Mucosa of stomach (tissue), 1 donor: ENCODE measurements around the gene AADACL4.
"Not testable (repeated sequence)": the region's sequence is repeated elsewhere in the genome, so short reads cannot be mapped to it uniquely, and the experiment has no call there.

ENCODE experiments used
- H3K27me3 ChIP-seq: one replicate; pipeline ENCODE4 v1.7.0; 2013; ENCODE audit warnings: mild to moderate bottlenecking, low read length; ENCODE audit not compliant: control insufficient read depth, insufficient read depth
- H3K36me3 ChIP-seq: one replicate; pipeline ENCODE4 v1.7.0; 2013; ENCODE audit warnings: low read length; ENCODE audit not compliant: control insufficient read depth, insufficient read depth
- H3K4me1 ChIP-seq: one replicate; pipeline ENCODE4 v1.7.0; 2013; ENCODE audit warnings: mild to moderate bottlenecking, low read length; ENCODE audit not compliant: control insufficient read depth, insufficient read depth
- H3K4me3 ChIP-seq: one replicate; pipeline ENCODE4 v1.7.0; 2013; ENCODE audit warnings: low read length
- H3K9ac ChIP-seq: one replicate; pipeline ENCODE4 v1.7.0; 2013; ENCODE audit warnings: mild to moderate bottlenecking, low read length, moderate library complexity
- H3K9me3 ChIP-seq: one replicate; pipeline ENCODE4 v1.7.0; 2013; ENCODE audit warnings: mild to moderate bottlenecking, low read length, moderate library complexity; ENCODE audit not compliant: control insufficient read depth
- donor health status: Pancreatic carcinoma.

Gene AADACL4

DNA sequence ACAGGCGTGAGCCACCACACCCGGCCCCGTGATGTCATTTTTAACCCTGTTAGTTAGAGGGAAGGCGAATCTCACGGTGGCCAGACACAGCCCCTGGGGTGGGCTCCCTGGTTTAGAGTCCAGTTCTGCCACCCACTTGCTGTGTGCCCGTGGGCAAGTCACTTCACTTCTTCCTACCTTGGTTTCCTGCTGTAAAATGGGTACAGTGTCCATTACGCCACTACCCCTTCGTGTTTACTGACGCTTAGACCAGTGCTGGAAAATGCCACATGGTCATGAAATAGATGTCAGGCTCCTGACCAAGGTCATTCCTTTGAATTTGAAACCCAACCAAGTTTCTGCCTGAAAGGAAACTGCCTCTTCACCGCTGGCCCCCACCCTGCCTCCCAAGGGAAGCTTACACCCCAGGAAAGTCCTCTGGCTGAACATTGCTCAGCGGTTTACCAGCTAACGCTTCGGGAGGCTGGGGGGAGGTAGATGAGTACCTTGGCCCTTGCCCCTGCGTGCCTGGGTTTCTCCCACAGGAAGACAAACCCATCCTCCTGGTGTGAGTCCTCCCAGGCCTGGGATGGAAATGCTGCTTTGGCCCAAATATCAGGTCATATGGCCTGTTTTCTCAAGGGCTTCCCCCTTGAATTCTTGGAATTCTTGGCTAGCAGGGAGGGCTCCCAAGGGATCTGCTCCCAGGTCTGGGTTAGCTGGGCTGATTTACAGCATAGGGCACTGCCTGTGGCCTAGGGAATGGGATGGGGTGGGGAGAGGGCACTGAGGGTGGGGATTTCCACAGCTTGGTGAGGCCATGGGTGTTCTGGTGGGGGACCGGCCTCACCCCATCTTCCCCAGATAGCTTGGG, 7.6 kb upstream of the AADACL4 start:
- Histone ChIP-seq H3K9ac (no peak overlapping the region), H3K27me3 (peaks cover 3% of the 10 kb centered on the region), H3K9me3 (no peaks in the 10 kb centered on the region), H3K36me3 (no peaks in the 10 kb centered on the region), H3K4me3 (no peak overlapping the region), H3K4me1 (no peaks in the 10 kb centered on the region)

DNA sequence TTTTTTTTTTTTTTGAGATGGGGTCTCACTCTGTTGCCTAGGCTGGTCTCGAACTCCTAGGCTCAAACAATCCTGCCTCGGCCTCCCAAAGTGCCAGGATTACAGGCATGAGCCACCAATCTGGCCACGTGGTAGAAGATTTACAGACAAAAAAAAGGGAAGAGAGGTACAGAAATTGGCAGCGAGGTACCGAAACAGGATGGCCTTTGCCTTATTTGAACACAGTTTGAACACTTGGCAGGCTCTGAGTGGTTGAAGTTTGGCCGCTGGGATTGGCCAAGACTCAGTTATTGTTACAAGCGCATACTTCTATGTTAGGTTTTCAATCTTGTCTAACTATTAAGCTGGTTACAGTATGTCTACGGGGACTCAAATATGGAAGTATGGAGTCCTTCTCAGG, 6.2 kb upstream of the AADACL4 start:
- H3K9ac ChIP-seq, result no peak overlapping the region
- no peaks in the 10 kb centered on the region for H3K4me1 ChIP-seq
- no peak overlapping the region for H3K4me3 ChIP-seq
- H3K9me3 ChIP-seq, result no peaks in the 10 kb centered on the region
- H3K36me3 ChIP-seq, result no peaks in the 10 kb centered on the region
- peaks cover 3% of the 10 kb centered on the region for H3K27me3 ChIP-seq

DNA sequence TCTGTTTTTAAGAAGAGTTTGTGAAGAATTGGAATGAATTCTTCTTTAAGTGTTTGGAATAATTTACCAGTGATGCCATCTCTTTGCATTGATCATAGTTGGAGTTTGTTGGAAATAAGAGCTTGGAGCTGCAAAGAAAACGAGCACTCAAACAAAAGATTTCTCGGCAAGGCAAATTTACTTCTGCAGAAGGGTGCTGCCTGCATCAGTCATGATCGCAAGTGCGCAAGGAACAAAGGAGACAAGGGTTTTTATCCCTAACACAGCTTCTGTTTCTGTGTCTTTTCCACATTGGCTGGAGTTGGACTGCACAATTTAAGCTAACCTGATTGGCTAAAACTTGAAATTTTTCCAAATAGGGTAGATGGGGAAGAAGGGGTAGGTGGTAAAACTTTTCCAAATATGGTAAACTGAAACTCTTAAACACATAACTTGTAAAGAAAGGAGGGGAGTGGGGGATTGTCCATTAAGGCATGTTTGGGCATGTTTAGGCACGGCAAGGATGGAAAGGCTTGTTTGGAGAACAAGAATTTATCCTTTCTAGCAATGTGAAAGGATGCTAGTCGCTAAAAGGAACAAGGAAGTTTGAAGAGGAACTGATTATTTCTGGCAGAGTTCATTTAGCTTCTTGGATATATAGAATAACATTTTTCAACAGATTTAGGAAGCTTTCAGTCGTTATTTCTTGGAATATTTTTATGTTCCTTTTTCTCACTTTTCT, 3.5 kb upstream of the AADACL4 start:
- Histone ChIP-seq H3K9me3 (no peaks in the 10 kb centered on the region), H3K9ac (no peak overlapping the region)

DNA sequence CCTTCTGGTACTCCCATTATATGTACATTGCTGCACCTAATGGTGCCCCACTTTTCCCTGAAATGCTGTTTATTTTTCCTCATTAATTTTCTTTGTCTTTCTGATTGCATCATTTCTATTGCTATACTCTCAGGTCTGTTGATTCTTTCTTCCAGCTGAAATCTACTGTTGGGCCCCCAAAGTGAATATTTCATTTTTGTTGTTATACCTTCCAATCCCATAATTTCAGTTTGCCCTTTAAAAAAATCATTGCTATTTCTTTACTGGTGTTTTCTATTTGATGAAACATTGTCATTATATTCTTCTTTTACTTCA, 3.0 kb upstream of the AADACL4 start:
- Histone ChIP-seq H3K9me3 (no peaks in the 10 kb centered on the region), H3K36me3 (no peaks in the 10 kb centered on the region), H3K4me1 (no peaks in the 10 kb centered on the region), H3K4me3 (no peak overlapping the region), H3K27me3 (peaks cover 3% of the 10 kb centered on the region), H3K9ac (no peak overlapping the region)

More for the DNA sequence above, 3.5 kb upstream of the AADACL4 start:
- Histone ChIP-seq H3K4me1 (no peaks in the 10 kb centered on the region), H3K36me3 (no peaks in the 10 kb centered on the region), H3K27me3 (peaks cover 3% of the 10 kb centered on the region), H3K4me3 (no peak overlapping the region)

DNA sequence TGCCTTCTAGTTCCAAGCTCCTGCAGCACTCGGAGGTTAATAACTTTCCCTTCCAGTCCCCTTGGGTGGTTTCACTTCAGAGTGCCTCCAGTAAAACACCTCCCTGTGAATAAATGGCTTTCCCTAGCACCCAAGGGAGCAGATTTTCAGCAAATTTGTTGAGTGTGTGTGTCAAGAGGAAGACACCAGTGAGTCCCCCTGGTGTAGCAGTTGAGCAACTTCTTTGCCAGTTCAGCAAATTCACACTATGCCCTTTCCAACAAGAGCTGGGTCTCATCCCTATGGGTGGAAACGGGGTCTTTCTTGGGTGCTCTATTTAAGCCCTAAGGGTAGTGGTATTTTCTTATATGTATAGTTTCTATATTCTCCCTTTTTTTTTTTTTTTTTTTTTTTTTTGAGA, 806 bp upstream of the AADACL4 start:
- no peak overlapping the region for H3K4me3 ChIP-seq
- no peaks in the 10 kb centered on the region for H3K4me1 ChIP-seq
- H3K36me3 ChIP-seq, result no peaks in the 10 kb centered on the region
- no peak overlapping the region for H3K9ac ChIP-seq
- no peaks in the 10 kb centered on the region for H3K27me3 ChIP-seq
- H3K9me3 ChIP-seq, result no peaks in the 10 kb centered on the region

DNA sequence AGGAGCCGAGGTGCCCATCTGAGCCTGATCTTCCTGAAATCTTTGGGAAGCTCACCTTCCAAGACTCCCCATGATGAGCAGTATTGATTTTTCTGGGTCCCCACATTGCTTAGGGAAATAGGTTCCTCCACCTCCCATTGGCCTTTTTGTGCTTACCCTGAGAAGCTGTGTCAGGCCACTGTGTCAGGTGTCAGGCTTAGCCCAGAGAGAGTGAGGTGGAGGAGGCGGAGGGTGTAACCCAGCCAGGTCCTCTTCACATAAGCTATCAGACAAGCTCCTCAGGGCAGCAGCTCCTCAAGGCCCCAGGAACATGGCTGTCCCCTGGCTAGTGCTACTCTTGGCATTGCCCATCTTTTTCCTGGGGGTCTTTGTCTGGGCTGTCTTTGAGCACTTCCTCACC, 352 bp downstream of the AADACL4 start:
- no peaks in the 10 kb centered on the region for H3K27me3 ChIP-seq
- H3K9ac ChIP-seq, result no peak overlapping the region

DNA sequence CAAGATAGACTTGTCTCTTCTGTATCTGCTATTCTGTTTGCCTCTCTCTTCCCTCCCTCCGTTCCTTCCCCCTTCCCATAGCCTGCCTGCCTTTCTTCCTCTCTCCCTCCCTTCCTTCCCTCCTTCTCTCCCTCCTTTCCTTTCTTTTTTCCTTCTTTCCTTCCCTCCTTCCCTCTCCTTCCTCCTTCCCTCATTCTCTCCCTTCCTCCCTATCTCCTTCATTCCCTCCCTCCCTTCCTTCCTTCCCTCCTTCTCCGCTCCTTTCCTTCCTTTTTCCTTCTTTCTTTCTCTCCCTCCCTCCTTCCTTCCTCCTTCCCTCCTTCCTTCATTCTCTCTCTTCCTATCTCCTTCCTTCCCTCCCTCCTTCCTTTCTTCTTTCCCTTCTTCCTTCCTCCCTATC, 944 bp downstream of the AADACL4 start:
- Histone ChIP-seq H3K9me3 (no peaks in the 10 kb centered on the region), H3K27me3 (no peaks in the 10 kb centered on the region), H3K36me3 (no peaks in the 10 kb centered on the region), H3K4me3 (no peak overlapping the region), H3K4me1 (no peaks in the 10 kb centered on the region), H3K9ac (no peak overlapping the region)

More for the DNA sequence above, 352 bp downstream of the AADACL4 start:
- H3K4me3 ChIP-seq, result no peak overlapping the region
- no peaks in the 10 kb centered on the region for H3K9me3 ChIP-seq
- H3K4me1 ChIP-seq, result no peaks in the 10 kb centered on the region
- no peaks in the 10 kb centered on the region for H3K36me3 ChIP-seq

DNA sequence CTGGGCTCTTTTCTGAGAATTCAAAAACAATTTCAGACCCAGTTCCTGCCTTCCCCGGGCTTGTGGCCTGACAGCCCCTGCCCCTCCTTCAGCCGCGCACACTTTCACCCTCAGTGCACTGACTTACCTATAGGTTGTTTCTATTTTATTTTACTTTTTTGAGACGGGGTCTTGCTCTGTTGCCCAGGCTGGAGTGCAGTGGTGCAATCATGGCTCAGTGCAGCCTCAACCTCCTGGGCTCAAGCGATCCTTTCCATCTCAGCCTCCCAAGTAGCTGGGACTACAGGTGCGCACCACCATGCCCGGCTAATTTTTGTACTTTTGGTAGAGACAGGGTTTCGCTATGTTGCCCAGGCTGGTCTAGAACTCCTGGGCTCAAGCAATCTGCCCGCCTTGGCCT, 1.5 kb downstream of the AADACL4 start:
- not testable (repeated sequence) for H3K9me3 ChIP-seq, H3K9ac ChIP-seq, H3K4me3 ChIP-seq, H3K4me1 ChIP-seq, H3K36me3 ChIP-seq, H3K27me3 ChIP-seq

DNA sequence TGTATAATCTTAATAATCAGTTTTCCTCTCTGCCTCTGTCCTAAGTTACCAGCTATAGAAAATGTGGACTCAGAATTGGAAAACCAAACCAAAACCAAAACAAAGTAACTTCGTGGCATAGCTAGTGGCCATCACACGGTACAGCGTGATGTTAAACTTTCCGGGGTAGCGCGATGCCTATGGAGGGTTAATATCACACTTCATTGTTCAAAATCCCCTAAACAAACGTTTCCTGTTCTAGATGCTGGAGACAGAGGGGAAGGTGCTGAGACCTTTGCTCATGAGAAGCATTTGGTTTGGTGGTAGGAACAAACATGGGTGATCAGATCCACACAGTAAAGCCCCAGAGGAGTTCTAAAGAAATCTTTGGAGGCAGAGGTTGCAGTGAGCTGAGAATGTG, 4.9 kb downstream of the AADACL4 start:
- Histone ChIP-seq H3K9ac (no peak overlapping the region), H3K4me3 (no peak overlapping the region), H3K4me1 (no peaks in the 10 kb centered on the region), H3K36me3 (no peaks in the 10 kb centered on the region), H3K9me3 (no peaks in the 10 kb centered on the region), H3K27me3 (no peaks in the 10 kb centered on the region)

DNA sequence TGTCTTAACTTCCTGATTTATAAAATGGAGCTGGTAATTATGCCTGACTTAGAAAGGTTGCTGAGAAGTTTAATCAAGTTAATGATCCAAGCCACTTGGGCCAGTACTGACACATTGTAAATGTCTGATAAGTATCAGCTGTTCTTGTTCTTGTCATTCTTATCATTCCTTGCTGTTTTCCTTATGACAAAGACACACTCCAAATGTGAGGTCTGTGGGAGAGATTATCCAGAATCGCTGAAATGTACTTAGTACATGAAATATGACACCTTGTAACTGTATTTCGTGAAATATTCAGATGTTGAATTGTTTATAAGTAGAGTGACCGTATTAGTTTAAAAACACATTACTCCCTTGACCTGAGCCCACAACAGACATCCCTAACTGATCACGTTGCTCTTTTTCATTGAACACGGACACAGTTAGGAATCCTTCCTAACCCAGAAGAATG, 6.1 kb downstream of the AADACL4 start:
- Histone ChIP-seq H3K27me3 (no peaks in the 10 kb centered on the region), H3K4me3 (no peak overlapping the region), H3K4me1 (no peaks in the 10 kb centered on the region), H3K36me3 (no peaks in the 10 kb centered on the region), H3K9ac (no peak overlapping the region), H3K9me3 (no peaks in the 10 kb centered on the region)

DNA sequence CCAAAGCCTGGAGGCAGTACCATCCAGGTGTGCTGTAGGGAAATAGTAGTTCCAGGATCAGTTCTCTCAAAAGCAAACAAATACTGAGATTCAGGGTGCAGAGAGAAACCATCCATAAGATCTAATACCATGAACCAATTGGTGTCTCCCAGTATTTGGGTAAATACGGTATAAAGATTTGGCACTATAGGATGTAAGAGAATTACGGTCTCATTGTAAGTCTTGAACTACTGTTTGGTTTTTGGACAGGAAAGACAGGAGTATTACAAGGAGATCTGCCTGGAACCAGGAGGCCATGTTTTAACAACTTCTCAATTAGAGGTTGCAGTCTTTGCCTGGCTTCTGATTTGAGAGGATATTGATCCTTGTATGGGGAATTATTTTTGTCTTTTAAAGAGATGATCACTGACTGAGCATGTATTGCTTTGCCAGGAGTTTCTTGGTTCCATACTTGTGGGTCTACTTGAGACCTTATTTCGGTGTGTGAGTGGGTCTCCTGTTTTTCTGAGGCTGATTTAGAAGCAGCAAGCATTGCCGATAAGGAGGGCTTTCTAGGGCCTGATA, 10.2 kb downstream of the AADACL4 start:
- H3K4me3 ChIP-seq, result no peak overlapping the region
- H3K9me3 ChIP-seq, result no peaks in the 10 kb centered on the region
- H3K4me1 ChIP-seq, result peaks cover 10% of the 10 kb centered on the region
- H3K36me3 ChIP-seq, result no peaks in the 10 kb centered on the region
- H3K9ac ChIP-seq, result no peak overlapping the region
- no peaks in the 10 kb centered on the region for H3K27me3 ChIP-seq

DNA sequence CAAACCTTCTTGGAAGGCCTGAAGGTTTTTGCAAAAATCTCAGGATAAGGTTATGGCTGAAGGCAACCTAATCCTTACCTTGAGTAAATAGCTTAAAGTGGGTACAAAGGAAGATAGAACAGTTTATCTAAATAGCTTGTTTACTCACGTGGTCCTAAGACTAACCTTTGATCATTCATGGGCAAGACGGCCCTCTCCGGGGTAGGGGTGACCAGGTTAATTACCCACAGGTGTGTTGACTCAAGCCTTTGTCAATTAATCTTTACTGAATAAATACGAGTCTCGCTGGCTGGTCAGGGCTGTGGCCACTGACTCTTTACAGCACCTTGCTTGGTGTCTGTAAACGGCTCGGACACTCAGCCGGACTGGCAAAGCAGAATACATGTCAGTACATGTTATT, 10.8 kb downstream of the AADACL4 start:
- Histone ChIP-seq H3K9me3 (no peaks in the 10 kb centered on the region), H3K4me3 (no peak overlapping the region), H3K36me3 (no peaks in the 10 kb centered on the region), H3K4me1 (peaks cover 10% of the 10 kb centered on the region), H3K9ac (no peak overlapping the region), H3K27me3 (no peaks in the 10 kb centered on the region)
